GM18870 (cell line): Measurements from ENCODE around the gene GRHL3.

Source experiments
- ATAC-seq: cut with Tn5 transposase; IDR thresholded peaks from one replicate; pipeline ENCODE4 v1.9.1; 2021; ENCODE audit warnings: moderate library complexity; ENCODE audit not compliant: unreplicated experiment

Gene GRHL3

GRCh38 chr1:24317081-24317480 is 2.1 kb upstream of the GRHL3 start:
- ATAC-seq, result no peak

GRCh38 chr1:24317956-24318614 is 1.1 kb upstream of the GRHL3 start:
- ATAC-seq, result no peak

GRCh38 chr1:24318615-24319311 is 394 bp upstream of the GRHL3 start:
- no peak for ATAC-seq

- no peak for ATAC-seq
Measured at GRCh38 chr1:24319962-24320361, 805 bp downstream of the GRHL3 start.

- ATAC-seq, result no peak
Measured at GRCh38 chr1:24321126-24321525, 2.0 kb downstream of the GRHL3 start.

- ATAC-seq, result no peak
Measured at GRCh38 chr1:24321697-24322469, 2.7 kb downstream of the GRHL3 start.

- no peak for ATAC-seq
Measured at GRCh38 chr1:24322470-24323177, 3.5 kb downstream of the GRHL3 start.

- no peak for ATAC-seq
Measured at GRCh38 chr1:24323281-24323680, 4.1 kb downstream of the GRHL3 start.

GRCh38 chr1:24324903-24325302 is 5.7 kb downstream of the GRHL3 start:
- no peak for ATAC-seq

- ATAC-seq, result no peak
Measured at GRCh38 chr1:24325587-24326449, 6.7 kb downstream of the GRHL3 start.

- no peak for ATAC-seq
Measured at GRCh38 chr1:24327486-24327885, 8.3 kb downstream of the GRHL3 start.

GRCh38 chr1:24327891-24328290 is 8.7 kb downstream of the GRHL3 start:
- no peak for ATAC-seq

GRCh38 chr1:24329331-24329730 is 10.2 kb downstream of the GRHL3 start:
- no peak for ATAC-seq

- ATAC-seq, result no peak
Measured at GRCh38 chr1:24329797-24330543, 10.8 kb downstream of the GRHL3 start.

GRCh38 chr1:24331961-24332673 is 13.0 kb downstream of the GRHL3 start:
- no peak for ATAC-seq

- no peak for ATAC-seq
Measured at GRCh38 chr1:24336075-24336474, 16.9 kb downstream of the GRHL3 start.

- ATAC-seq, result no peak
Measured at GRCh38 chr1:24337455-24337854, 18.3 kb downstream of the GRHL3 start.

- no peak for ATAC-seq
Measured at GRCh38 chr1:24338447-24338846, 19.3 kb downstream of the GRHL3 start.

GRCh38 chr1:24339996-24340395 is 20.8 kb downstream of the GRHL3 start:
- no peak for ATAC-seq
